Erythroblast (primary cell): Measurements from ENCODE around the gene MAPK7.

Source experiments
- GATA1 ChIP-seq: IDR thresholded peaks from 2 replicates; pipeline ENCODE4 v1.6.1; 2011; ENCODE audit warnings: low read depth, mild to moderate bottlenecking, control low read depth, low read length, moderate library complexity
- POLR2A ChIP-seq: IDR thresholded peaks from 2 replicates; pipeline ENCODE4 v1.6.1; 2011; ENCODE audit warnings: mild to moderate bottlenecking, low read length

DNA sequence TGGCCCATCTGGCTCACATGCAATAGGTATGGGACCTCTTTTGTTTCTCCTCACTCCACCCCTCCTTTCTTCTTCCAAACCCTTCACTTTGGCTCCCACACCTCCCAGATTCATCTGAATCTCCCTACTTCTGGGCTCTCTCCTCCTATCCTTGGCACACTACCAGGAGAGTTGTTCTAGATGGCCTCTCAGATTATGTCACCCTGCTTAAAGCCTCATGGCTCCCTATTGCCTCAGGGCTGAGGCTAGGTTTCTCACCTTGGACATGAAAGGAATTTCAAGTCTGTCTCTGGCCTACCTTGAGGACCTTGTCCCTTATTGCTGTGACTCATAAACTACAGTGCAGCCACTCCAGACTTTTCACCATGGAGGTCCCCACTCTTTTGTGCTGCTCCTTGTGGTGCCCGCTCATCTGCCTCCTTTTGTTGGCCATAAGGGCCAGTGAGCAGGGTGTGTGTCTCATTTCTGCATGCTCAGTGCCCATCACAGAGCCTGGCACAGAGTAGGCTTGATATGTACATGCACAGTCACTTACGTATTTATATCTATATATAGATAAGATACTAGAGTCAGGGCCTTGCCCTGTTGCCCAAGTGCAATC, 9.7 kb downstream of the MAPK7 start:
- TF ChIP-seq POLR2A (no peak), GATA1 (no peak)
